Testis (tissue), 3 donors: ENCODE data around the gene MPRIP. TPM values are rescaled to one million over a fixed set of nuclear protein-coding genes. Genes with fewer than 3 reads are reported as not detected.

Experiments
- DNase-seq: peaks from one replicate; pipeline ENCODE4 v3.0.0-alpha.2; 2019
- H3K27ac ChIP-seq, 2 donors: fragments of 200-600 bp; sonication (generic); one replicate each; pipeline ENCODE4 v1.5.1; 2019
- H3K27me3 ChIP-seq: fragments of 200-600 bp; sonication (generic); one replicate; pipeline ENCODE4 v1.5.1; 2019
- H3K36me3 ChIP-seq: fragments of 200-600 bp; sonication (generic); one replicate; pipeline ENCODE4 v1.5.1; 2017; ENCODE audit warnings: low read depth; ENCODE audit errors: missing control alignments
- H3K4me1 ChIP-seq: fragments of 200-600 bp; sonication (generic); one replicate; pipeline ENCODE4 v1.5.1; 2019
- H3K4me3 ChIP-seq, 2 donors: fragments of 200-600 bp; sonication (generic); one replicate each; pipeline ENCODE4 v1.5.1; 2017 to 2019
- H3K9me3 ChIP-seq: fragments of 200-600 bp; sonication (generic); one replicate; pipeline ENCODE4 v1.5.1; 2017
- CTCF ChIP-seq, 3 experiments: fragments of 450-650 bp in 2 of 3; fragments of 200-600 bp in 1 of 3; sonication (generic) in 1 of 3; IDR thresholded peaks; one replicate each; pipeline ENCODE4 v1.5.1; 2016 to 2019; ENCODE audit warnings: antibody characterized with exemption in 3 of 3, mild to moderate bottlenecking in 2 of 3, moderate library complexity in 1 of 3
- POLR2A ChIP-seq: fragments of 450-650 bp; IDR thresholded peaks from one replicate; pipeline ENCODE4 v1.6.1; 2017; ENCODE audit warnings: antibody characterized with exemption, mild to moderate bottlenecking, moderate library complexity
- WGBS, 2 donors: methylation state at CpG; one replicate each; pipeline ENCODE4 v1.1.5; 2018; 5-methylcytosine and 5-hydroxymethylcytosine counted together
- intact Hi-C: fragments of 100-400 bp; cut with DNase I; formaldehyde crosslinking; loops from one replicate; pipeline ENCODE4 v1.15.1; 2023; ENCODE audit warnings: low total_unique reads
- polyA plus RNA-seq: library from polyadenylated mRNA; stranded (reverse); fragments of 350-450 nt; fragmentation: Illumina TruSeq; extraction: RNeasy Lipid Tissue Mini Kit (QIAGEN cat#74804); gene quantifications from one replicate; pipeline ENCODE4 v1.2.3, GENCODE V29; 2014; ENCODE audit warnings: low read depth, low replicate concordance; ENCODE audit not compliant: insufficient read depth
- total RNA-seq, 2 donors: library from RNA; depleted of rRNA; stranded (reverse); fragments of >200 nt; gene quantifications; one replicate each; pipeline ENCODE4 v1.2.3, GENCODE V29; 2016

The MPRIP gene
- total and polyA plus RNA-seq, 3 donors from 2014 or later: 191 to 337 (median 304) TPM

GRCh38 chr17:17172990-17173389, 130.7 kb downstream of the MPRIP start:
- H3K4me3 ChIP-seq: no peak overlapping the region
- TF ChIP-seq POLR2A (no peak), CTCF (IDR thresholded peaks at IDR 0.05) (no peak)
- intact Hi-C loops: no loop called here

GRCh38 chr17:17173921-17174320, 131.7 kb downstream of the MPRIP start:
- no peak overlapping the region for H3K27ac ChIP-seq
- WGBS, 2 donors: 94 to 95% methylated on average over 8 to 14 of the region's 14 CpGs
- TF ChIP-seq CTCF (IDR thresholded peaks at IDR 0.05): no peak
- TF ChIP-seq POLR2A: no peak
- H3K4me3 ChIP-seq: no peak overlapping the region
- H3K9me3 ChIP-seq: no peaks in the 10 kb centered on the region
- H3K27me3 ChIP-seq: no peaks in the 10 kb centered on the region
- H3K36me3 ChIP-seq: no peaks in the 10 kb centered on the region
- H3K4me1 ChIP-seq: no peaks in the 10 kb centered on the region
- intact Hi-C loops: no loop called here
- DNase-seq: no peak

More at GRCh38 chr17:17172990-17173389, 130.7 kb downstream of the MPRIP start:
- H3K27me3 ChIP-seq: no peaks in the 10 kb centered on the region
- H3K36me3 ChIP-seq: no peaks in the 10 kb centered on the region
- WGBS, 2 donors: 81 to 94% methylated on average over 9 of the region's 9 CpGs
- H3K4me1 ChIP-seq: no peaks in the 10 kb centered on the region
- H3K9me3 ChIP-seq: no peaks in the 10 kb centered on the region
- no peak overlapping the region for H3K27ac ChIP-seq
- no peak for DNase-seq

- TF ChIP-seq CTCF (IDR thresholded peaks at IDR 0.05): no peak
- no peak for TF ChIP-seq POLR2A
- intact Hi-C loops: no loop called here
- Histone ChIP-seq H3K9me3 (no peaks in the 10 kb centered on the region), H3K27me3 (no peaks in the 10 kb centered on the region), H3K36me3 (no peaks in the 10 kb centered on the region), H3K4me3 (no peak overlapping the region), H3K4me1 (no peaks in the 10 kb centered on the region), H3K27ac (no peak overlapping the region)
- no peak for DNase-seq
- WGBS, 2 donors: 91% methylated on average over 8 of the region's 8 CpGs; no CpG with 5 or more reads in 1 of the 2 donors
Observed at GRCh38 chr17:17175340-17175739, 133.1 kb downstream of the MPRIP start.

GRCh38 chr17:17175917-17176316, 133.7 kb downstream of the MPRIP start:
- Histone ChIP-seq H3K27ac (no peak overlapping the region), H3K27me3 (no peaks in the 10 kb centered on the region), H3K4me3 (no peak overlapping the region), H3K4me1 (no peaks in the 10 kb centered on the region), H3K9me3 (no peaks in the 10 kb centered on the region), H3K36me3 (no peaks in the 10 kb centered on the region)
- no peak for DNase-seq
- WGBS, 2 donors: 73 to 86% methylated on average over 10 to 12 of the region's 12 CpGs
- TF ChIP-seq POLR2A (no peak), CTCF (IDR thresholded peaks at IDR 0.05) (no peak)
- intact Hi-C loops: no loop called here

GRCh38 chr17:17176341-17176740, 134.1 kb downstream of the MPRIP start:
- WGBS, 2 donors: 95 to 96% methylated on average over 11 to 12 of the region's 12 CpGs
- H3K36me3 ChIP-seq: no peaks in the 10 kb centered on the region
- DNase-seq: no peak
- no peaks in the 10 kb centered on the region for H3K4me1 ChIP-seq
- intact Hi-C loops: no loop called here
- no peak overlapping the region for H3K4me3 ChIP-seq
- no peak overlapping the region for H3K27ac ChIP-seq
- TF ChIP-seq CTCF (IDR thresholded peaks at IDR 0.05): no peak
- no peak for TF ChIP-seq POLR2A
- H3K27me3 ChIP-seq: no peaks in the 10 kb centered on the region
- H3K9me3 ChIP-seq: no peaks in the 10 kb centered on the region
